NCI-H2107 (cell line): ENCODE measurements around the gene DPP8.
A peak's percentile ranks its signal among the peaks of the same experiment; 100 is the strongest.
"Not testable (repeated sequence)": the region's sequence is repeated elsewhere in the genome, so short reads cannot be mapped to it uniquely, and the experiment has no call there.

Experiments
- DNase-seq: peaks from one replicate; lab custom pipeline; 2025; lab: John Stamatoyannopoulos, UW

The DPP8 gene

GRCh38 chr15:65516997-65517865 lies at the start of gene DPP8:
DPP8 (minus strand) TSS chr15:65517689; CDS start chr15:65512553, 5,136 bp downstream.
- DNase-seq, result peak; percentile 65

GRCh38 chr15:65561934-65562333 lies 44.4 kb upstream of the DPP8 start:
- no peak for DNase-seq

DNA sequence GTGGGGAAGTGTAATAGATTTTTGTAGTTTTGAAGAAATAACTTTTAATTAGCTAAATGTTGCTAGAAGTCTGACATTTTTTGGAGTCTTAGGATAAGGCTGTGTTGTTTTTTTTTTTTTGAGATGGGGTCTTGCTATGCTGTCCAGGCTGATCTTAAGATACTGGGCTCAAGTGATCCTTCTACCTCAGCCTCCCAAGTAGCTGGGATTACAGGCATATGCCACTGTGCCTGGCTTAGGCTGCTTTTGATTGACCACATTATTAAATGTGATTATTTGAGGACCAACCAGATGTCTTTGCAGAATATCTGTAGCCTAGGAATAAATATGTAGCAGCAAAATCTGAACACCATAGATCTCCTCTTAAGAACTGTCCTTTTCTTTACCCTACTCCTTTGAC lies 42.5 kb upstream of the DPP8 start:
- no peak for DNase-seq

DNA sequence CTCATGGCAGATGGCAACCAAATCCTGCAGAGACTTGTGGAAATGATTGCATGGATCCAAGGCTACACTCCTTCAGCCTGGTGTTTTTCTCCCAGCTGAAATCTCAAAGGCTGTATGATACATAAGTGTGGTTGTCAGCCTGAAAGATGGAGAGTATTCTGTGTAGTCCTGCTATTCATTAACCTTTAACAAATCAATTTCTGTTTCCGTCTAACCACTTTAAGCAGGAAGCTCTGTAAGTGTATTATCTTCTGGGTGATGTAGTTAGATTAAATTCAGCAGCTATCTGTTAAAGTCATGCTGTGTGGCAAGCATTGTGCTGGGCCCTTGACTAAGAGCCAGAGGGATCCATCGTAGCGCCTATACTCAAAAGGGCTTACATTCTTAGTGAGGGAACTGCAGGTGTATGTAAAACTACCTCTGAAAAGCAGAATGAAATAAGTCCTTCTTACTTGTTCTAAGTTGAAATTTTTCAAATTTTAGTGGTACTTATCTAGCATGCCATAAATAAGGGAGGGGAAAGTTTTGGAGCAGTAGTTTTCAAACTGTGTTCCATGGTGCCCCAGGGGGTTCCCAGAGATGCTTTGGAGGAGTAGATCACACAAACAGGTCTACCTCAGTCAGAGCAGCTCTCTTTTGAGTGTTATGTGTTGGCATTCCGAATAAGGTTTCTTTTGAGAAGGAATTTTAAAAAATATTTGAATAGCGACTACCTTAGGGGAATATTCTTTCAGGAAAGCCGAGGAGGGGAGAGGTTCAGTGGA lies 41.7 kb upstream of the DPP8 start:
- DNase-seq, result no peak

DNA sequence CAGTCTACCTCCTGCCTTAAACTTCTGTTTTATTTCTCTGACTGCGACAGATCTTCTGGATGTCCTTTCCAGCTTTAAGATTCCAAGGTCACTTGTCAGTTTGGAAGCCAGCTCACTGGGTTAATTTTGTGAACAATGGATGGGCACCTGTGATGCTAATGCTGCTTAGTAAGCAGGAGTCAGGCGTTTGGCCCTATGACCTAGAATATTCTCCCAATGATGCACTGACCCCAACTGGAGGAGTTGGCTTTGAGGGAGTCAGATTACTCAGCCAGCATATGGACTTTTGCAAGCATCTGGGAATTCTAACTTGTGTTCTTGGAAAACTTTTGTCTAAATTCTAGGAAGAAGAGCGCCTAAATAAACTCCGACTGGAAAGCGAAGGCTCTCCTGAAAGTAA lies 40.8 kb upstream of the DPP8 start:
- no peak for DNase-seq

DNA sequence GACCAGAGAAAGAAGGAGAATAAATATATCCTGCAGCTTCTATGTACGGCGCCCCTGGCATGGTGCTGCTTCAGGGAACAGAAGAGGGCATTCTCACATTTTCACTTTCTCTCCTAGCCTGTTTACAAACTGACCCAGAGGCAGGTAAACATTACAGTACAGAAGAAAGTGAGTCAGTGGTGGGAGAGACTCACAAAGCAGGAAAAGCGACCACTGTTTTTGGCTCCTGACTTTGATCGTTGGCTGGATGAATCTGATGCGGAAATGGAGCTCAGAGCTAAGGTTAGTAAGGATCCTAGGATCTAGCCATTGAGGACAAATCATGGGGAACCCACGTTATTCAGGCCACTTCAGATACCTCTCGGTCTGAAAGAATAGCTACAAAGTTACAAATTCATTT lies 39.1 kb upstream of the DPP8 start:
- no peak for DNase-seq

DNA sequence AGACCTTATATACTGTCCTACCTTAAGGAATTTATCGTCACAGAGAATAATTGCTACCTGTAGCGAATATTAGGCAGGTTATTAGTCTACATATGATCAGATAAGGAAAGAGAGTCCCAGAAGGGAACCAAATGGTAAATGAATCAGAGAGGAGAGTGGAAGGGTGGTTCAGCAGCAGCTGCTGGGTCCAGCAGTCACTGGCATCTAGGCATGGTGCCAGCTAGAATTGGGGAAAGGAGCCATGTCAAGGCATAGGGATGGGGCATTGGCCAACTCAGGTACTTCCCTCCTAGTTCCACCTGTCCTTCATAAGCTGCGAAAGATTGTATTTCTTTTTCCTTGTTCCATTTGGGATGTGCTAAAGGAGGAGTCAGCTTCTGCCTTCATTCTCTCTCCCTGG lies 36.2 kb upstream of the DPP8 start:
- no peak for DNase-seq

DNA sequence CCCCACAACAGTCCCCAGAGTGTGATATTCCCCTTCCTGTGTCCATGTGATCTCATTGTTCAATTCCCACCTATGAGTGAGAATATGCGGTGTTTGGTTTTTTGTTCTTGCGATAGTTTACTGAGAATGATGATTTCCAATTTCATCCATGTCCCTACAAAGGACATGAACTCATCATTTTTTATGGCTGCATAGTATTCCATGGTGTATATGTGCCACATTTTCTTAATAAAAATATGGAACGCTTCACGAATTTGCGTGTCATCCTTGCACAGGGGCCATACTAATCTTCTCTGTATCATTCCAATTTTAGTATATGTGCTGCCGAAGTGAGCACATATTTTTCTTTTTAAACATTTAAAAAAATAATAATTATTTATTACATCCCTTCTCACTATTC lies 35.4 kb upstream of the DPP8 start:
- DNase-seq, result not testable (repeated sequence)

DNA sequence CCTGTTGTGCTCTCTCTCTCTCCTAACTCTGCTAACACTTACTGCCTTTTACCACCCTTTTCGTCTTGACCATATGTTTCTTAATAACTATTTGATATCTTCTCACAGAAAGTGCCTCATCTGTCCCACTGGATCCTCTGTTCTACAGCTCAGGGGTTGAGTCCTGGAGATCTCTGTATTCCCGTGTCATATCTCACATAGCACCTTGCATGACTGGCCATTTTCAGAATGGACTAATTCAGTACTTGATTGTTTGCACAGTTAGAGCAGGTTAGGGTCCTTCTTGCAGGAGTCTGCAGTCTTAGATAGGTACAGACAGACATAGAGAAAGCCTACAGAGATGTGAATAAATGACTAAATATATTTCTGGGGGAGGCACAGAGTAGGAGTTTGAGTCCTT lies 33.7 kb upstream of the DPP8 start:
- DNase-seq, result no peak

DNA sequence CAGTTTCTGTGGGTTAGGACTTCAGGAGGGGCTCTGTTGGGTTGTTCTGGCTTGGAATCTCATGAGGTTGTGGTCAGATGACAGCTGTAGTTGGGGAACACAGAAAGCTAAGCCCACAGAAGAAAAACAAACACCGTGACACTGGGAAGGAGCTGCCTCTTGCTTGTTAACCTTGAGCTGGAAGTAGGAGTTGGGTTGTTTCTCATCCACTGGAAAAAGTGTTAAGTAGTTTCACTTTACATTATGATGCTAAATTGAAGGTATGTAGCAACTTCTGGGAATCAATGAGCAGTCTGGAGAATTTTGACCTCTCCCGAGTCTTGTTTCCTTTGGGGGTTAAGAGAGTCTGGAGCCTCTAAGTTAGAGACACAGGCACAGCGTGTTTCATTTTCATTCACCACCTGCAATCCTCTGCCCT lies 33.2 kb upstream of the DPP8 start:
- no peak for DNase-seq

GRCh38 chr15:65549288-65549687 lies 31.8 kb upstream of the DPP8 start:
- DNase-seq, result not testable (repeated sequence)

DNA sequence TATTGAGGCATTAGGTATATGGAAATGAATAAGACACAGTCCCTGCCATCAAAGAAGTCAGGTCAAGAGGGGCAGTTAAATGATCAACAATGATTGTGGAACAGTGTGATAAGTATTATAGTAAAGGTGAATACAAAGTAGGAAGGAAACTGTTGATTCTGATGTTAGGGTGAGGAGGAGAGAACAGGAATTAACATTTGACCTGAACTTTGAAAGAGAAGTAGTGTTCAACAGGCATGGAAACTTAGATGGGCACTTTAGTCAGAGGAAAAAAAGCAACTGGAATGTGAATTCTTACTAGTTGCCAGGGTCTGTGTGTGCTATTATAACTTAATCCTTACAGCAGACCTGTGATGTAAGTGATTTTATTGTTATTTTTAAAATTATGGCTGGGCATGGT lies 30.4 kb upstream of the DPP8 start:
- no peak for DNase-seq

DNA sequence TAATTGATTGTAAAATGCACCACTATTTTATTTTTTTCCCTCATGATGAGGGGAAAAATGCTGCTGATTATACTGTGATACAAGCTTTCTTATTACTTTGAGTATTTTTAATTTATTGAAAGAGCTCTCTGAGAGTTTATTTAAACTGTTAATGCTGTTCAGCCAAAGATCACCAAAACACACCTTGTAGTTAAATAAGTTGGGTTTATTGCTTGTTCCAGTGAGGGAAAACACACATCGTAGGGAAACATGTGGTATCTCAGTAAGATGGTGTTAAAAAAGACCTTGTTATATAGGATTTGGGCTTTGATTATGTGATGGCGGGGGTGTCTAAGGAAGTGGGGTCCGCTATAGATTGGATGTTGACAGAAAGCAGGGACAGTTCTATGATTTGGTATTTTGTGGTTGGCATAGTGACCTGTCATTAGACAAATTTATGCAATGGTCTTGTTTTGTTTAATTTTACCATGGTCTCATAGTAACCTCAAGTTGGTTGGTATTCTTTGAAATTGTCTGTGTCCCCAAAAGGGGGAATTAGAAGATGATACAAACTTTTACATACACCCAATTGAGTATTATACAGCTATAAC lies 23.8 kb upstream of the DPP8 start:
- no peak for DNase-seq

GRCh38 chr15:65540314-65540713 lies 22.8 kb upstream of the DPP8 start:
- DNase-seq, result no peak

DNA sequence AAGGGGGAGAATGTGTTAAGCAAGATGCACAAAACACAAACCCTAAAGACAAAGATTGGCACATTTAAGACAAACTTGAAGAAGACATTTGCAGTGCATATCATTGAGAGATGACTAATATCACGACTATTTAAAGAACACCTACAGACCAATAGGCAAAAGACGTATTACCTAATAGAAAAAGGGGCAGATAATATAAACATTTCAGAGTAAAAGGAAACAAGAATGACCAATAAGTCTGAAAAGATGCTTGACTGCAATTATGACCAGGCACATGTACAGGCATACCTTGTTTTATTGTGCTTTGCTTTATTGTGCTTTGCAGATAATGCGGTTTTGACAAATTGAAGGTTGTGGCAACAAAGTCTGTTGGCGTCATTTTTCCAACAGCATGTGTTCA lies 17.7 kb upstream of the DPP8 start:
- DNase-seq, result no peak

- DNase-seq, result no peak
These were observed 15.7 kb upstream of the DPP8 start for GRCh38 chr15:65533057-65533756.

DNA sequence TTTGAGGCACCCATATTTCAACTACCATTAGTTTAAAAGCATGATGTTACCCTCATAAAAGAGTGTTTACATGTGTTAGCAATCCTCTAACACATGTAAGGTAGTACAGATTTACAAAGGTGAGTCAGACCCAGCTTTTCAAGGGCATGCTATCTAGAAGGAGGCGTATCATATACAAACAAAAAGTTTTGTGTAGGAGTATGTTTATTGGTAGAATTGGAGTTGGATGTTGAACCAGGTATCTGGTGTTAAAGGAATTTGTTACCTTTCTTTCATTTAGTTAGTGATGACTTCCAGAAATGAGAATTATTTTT lies 15.2 kb upstream of the DPP8 start:
- DNase-seq, result no peak

GRCh38 chr15:65530318-65531111 lies 13.0 kb upstream of the DPP8 start, which contains the start of gene HACD3:
HACD3 (plus strand) TSS chr15:65530463; CDS start chr15:65530632, 169 bp downstream.
- DNase-seq, result peak; percentile 54

DNA sequence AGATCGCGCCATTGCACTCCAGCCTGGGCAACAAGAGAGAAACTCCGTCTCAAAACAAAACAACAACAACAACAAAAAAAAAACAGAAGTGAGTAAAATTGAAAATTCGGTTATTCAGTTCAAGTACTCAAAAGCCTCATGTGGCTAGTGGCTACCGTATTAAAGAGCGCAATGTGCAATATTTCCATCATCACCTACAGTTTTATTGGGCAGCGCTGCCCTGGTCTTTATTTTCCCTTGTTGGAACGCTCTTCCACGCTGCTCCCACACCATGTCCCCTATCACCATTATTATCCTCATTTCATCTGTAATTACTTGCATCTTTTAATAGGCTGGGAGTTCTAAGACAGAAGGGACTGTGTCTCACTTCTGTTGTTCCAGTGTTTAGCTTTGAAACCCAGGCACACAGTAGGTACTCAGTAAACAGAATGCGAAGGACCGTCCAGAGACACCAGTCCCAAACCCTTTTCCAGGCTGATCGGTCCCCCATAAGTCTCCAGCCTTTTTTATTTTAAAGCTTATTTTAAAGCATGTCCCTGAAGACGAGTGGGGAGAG lies 12.4 kb upstream of the DPP8 start:
- no peak for DNase-seq

- no peak for DNase-seq
These were observed 11.1 kb upstream of the DPP8 start for GRCh38 chr15:65528461-65529060.

- no peak for DNase-seq
These were observed 8.1 kb upstream of the DPP8 start for GRCh38 chr15:65525622-65526021.
